H1 (cell line): ENCODE results near the gene KMT2E. TPM values are rescaled to one million over a fixed set of nuclear protein-coding genes. Genes with fewer than 3 reads are reported as not detected.

Experiments
- CTCF ChIA-PET: fragments of 300-600 bp; sonication (Branson Sonifier 250); formaldehyde crosslinking; loops from one replicate; lab custom pipeline; 2021; ENCODE audit not compliant: partially characterized antibody; lab: Charles Lee
- POLR2A ChIA-PET: fragments of 300-600 bp; sonication (Branson Sonifier 250); formaldehyde crosslinking; loops from one replicate; lab custom pipeline; 2021; ENCODE audit warnings: inconsistent platforms; ENCODE audit not compliant: partially characterized antibody; lab: Charles Lee
- DNase-seq, 2 experiments: peaks; one replicate each; pipeline versions ENCODE4 v3.0.0 to v3.0.0-alpha.2; 2010 to 2022; ENCODE audit warnings: low spot score in 2 of 2, low read depth in 1 of 2, mixed read lengths in 1 of 2
- FAIRE-seq: peaks from 2 replicates; lab custom pipeline; 2011; peaks lifted over from hg19 to GRCh38; lab: Jason Lieb, UNC
- H2AFZ ChIP-seq: 2 replicates; pipeline ENCODE4 v1.8.1; 2012; ENCODE audit warnings: low read length, inconsistent platforms
- H2AK5ac ChIP-seq: 2 replicates; pipeline ENCODE4 v1.6.1; 2013; ENCODE audit warnings: low read depth, low read length
- H2BK120ac ChIP-seq: replicated peaks from 2 replicates; pipeline ENCODE3; 2013; ENCODE audit warnings: low read depth, low read length, inconsistent platforms
- H2BK12ac ChIP-seq: 2 replicates; pipeline ENCODE4 v1.6.1; 2013; ENCODE audit warnings: low read depth, low read length
- H2BK15ac ChIP-seq: 2 replicates; pipeline ENCODE4 v1.6.1; 2013; ENCODE audit warnings: low read length
- H2BK20ac ChIP-seq: 2 replicates; pipeline ENCODE4 v1.6.1; 2013; ENCODE audit warnings: low read length
- H2BK5ac ChIP-seq: 2 replicates; pipeline ENCODE4 v1.6.1; 2013; ENCODE audit warnings: low read depth, low read length
- H3K14ac ChIP-seq: 2 replicates; pipeline ENCODE4 v1.6.1; 2013; ENCODE audit warnings: inconsistent platforms; ENCODE audit not compliant: insufficient read length
- H3K18ac ChIP-seq: 2 replicates; pipeline ENCODE4 v1.6.1; 2013; ENCODE audit warnings: low read length; ENCODE audit errors: extremely low read depth
- H3K23ac ChIP-seq: 2 replicates; pipeline ENCODE4 v1.6.1; 2013; ENCODE audit warnings: inconsistent platforms; ENCODE audit not compliant: insufficient read length
- H3K23me2 ChIP-seq: 2 replicates; pipeline ENCODE4 v1.6.1; 2013; ENCODE audit warnings: low read depth, low read length
- H3K27ac ChIP-seq: 2 replicates; pipeline ENCODE4 v1.6.1; 2011; ENCODE audit warnings: low read depth, low read length, inconsistent platforms
- H3K27me3 ChIP-seq, 4 experiments: replicated peaks in 1 of 4; 1 replicate in 1 of 4; 2 replicates in 3 of 4; pipeline versions ENCODE4 v1.6.1 to v1.8.1; 2011 to 2013; ENCODE audit warnings: low read length in 3 of 4, mild to moderate bottlenecking in 3 of 4, inconsistent platforms in 2 of 4, mixed read lengths in 2 of 4, moderate library complexity in 1 of 4; ENCODE audit not compliant: control insufficient read depth in 3 of 4, insufficient read depth in 3 of 4; ENCODE audit errors: extremely low read depth in 1 of 4
- H3K36me3 ChIP-seq, 4 experiments: 2 replicates each; pipeline versions ENCODE4 v1.6.1 to v1.8.1; 2011 to 2013; ENCODE audit warnings: mild to moderate bottlenecking in 4 of 4, low read length in 3 of 4, moderate library complexity in 2 of 4, control low read depth in 1 of 4, inconsistent platforms in 1 of 4; ENCODE audit not compliant: insufficient read depth in 4 of 4, control insufficient read depth in 2 of 4
- H3K4ac ChIP-seq: replicated peaks from 2 replicates; pipeline ENCODE3; 2013; ENCODE audit warnings: low read length, low read depth, mixed read lengths, inconsistent platforms; ENCODE audit not compliant: insufficient read length
- H3K4me1 ChIP-seq, 4 experiments: replicated peaks in 1 of 4; 1 replicate in 1 of 4; 2 replicates in 3 of 4; pipeline versions ENCODE4 v1.6.1 to v1.8.1; 2011 to 2013; ENCODE audit warnings: low read length in 3 of 4, inconsistent platforms in 2 of 4, mixed read lengths in 1 of 4; ENCODE audit not compliant: insufficient read depth in 4 of 4, control insufficient read depth in 3 of 4
- H3K4me2 ChIP-seq, 2 experiments: 2 replicates each; pipeline versions ENCODE4 v1.6.1 to v1.8.1; 2011 to 2013; ENCODE audit warnings: low read depth in 2 of 2, low read length in 2 of 2, control low read depth in 1 of 2, inconsistent platforms in 1 of 2, mild to moderate bottlenecking in 1 of 2; ENCODE audit not compliant: insufficient read depth in 1 of 2
- H3K4me3 ChIP-seq, 4 experiments: fragments of 200-600, 300-600 bp in 1 of 4; sonication (generic), shearing (Covaris generic), sonication (Bioruptor Twin) in 1 of 4; 2 replicates each; pipeline versions ENCODE4 v1.5.1 to v1.8.1; 2011 to 2016; ENCODE audit warnings: low read length in 4 of 4, low read depth in 3 of 4, control low read depth in 2 of 4, inconsistent platforms in 2 of 4, mild to moderate bottlenecking in 2 of 4, mixed read lengths in 1 of 4, moderate library complexity in 1 of 4; ENCODE audit not compliant: insufficient read depth in 2 of 4; ENCODE audit errors: extremely low read depth in 1 of 4
- H3K56ac ChIP-seq: replicated peaks from 2 replicates; pipeline ENCODE3; 2013; ENCODE audit warnings: low read depth, mild to moderate bottlenecking, mixed read lengths, low read length, inconsistent platforms; ENCODE audit not compliant: insufficient read length
- H3K79me1 ChIP-seq: 2 replicates; pipeline ENCODE4 v1.6.1; 2013; ENCODE audit warnings: low read depth, low read length, control low read depth
- H3K79me2 ChIP-seq, 2 experiments: 2 replicates each; pipeline versions ENCODE4 v1.6.1 to v1.8.1; 2012 to 2013; ENCODE audit warnings: low read length in 2 of 2, mild to moderate bottlenecking in 2 of 2, inconsistent platforms in 1 of 2; ENCODE audit not compliant: insufficient read depth in 2 of 2, control insufficient read depth in 1 of 2
- H3K9ac ChIP-seq, 4 experiments: replicated peaks in 1 of 4; 1 replicate in 1 of 4; 2 replicates in 3 of 4; pipeline versions ENCODE4 v1.6.1 to v1.8.1; 2011 to 2013; ENCODE audit warnings: low read depth in 3 of 4, low read length in 3 of 4, control low read depth in 2 of 4, mild to moderate bottlenecking in 2 of 4, moderate library complexity in 2 of 4, inconsistent platforms in 1 of 4; ENCODE audit errors: extremely low read depth in 1 of 4
- H3K9me3 ChIP-seq, 2 experiments: 2 replicates each; pipeline versions ENCODE4 v1.6.1 to v1.8.1; 2012 to 2013; ENCODE audit warnings: mild to moderate bottlenecking in 2 of 2, moderate library complexity in 2 of 2, control low read depth in 1 of 2, inconsistent platforms in 1 of 2, low read depth in 1 of 2, low read length in 1 of 2, mixed read lengths in 1 of 2; ENCODE audit not compliant: insufficient read depth in 2 of 2
- H4K20me1 ChIP-seq, 2 experiments: replicated peaks in 1 of 2; 2 replicates each; pipeline versions ENCODE3 to v1.8.1; 2011 to 2013; ENCODE audit warnings: inconsistent platforms in 2 of 2, low read length in 2 of 2, mild to moderate bottlenecking in 1 of 2; ENCODE audit not compliant: insufficient read depth in 2 of 2, control insufficient read depth in 1 of 2
- H4K5ac ChIP-seq: 2 replicates; pipeline ENCODE4 v1.6.1; 2013; ENCODE audit warnings: low read length, low read depth, mixed read lengths, inconsistent platforms; ENCODE audit not compliant: insufficient read length
- H4K8ac ChIP-seq: 2 replicates; pipeline ENCODE4 v1.8.0; 2013; ENCODE audit warnings: mild to moderate bottlenecking, moderate library complexity, low read length, inconsistent platforms; ENCODE audit not compliant: insufficient read depth; ENCODE audit errors: extremely low read depth
- H4K91ac ChIP-seq: replicated peaks from 2 replicates; pipeline ENCODE3; 2013; ENCODE audit warnings: low read length, mixed read lengths, inconsistent platforms; ENCODE audit not compliant: insufficient read length
- CEBPB ChIP-seq: IDR thresholded peaks from 2 replicates; pipeline ENCODE4 v1.6.1; 2012; ENCODE audit warnings: low read depth, low read length
- CTBP2 ChIP-seq: IDR thresholded peaks from 2 replicates; pipeline ENCODE4 v1.7.0; 2011; ENCODE audit warnings: borderline replicate concordance, mild to moderate bottlenecking, moderate library complexity, mixed read lengths, low read length; ENCODE audit not compliant: insufficient read depth, insufficient read length
- EP300 ChIP-seq, 2 experiments: IDR thresholded peaks; 1 replicate in 1 of 2; 2 replicates in 1 of 2; pipeline ENCODE4 v1.6.1; 2011 to 2012; ENCODE audit warnings: low read depth in 2 of 2, low read length in 2 of 2, mild to moderate bottlenecking in 2 of 2, borderline replicate concordance in 1 of 2, inconsistent platforms in 1 of 2, moderate library complexity in 1 of 2
- JUN ChIP-seq: IDR thresholded peaks from 2 replicates; pipeline ENCODE4 v1.6.1; 2011; ENCODE audit warnings: low read depth, mild to moderate bottlenecking, improper control_type of control experiment, low read length
- KDM5A ChIP-seq: fragments of 200-600 bp; IDR thresholded peaks from 2 replicates; pipeline ENCODE4 v1.7.1; 2012; ENCODE audit warnings: mild to moderate bottlenecking, low read length, inconsistent platforms, mixed read lengths
- NRF1 ChIP-seq: IDR thresholded peaks from 2 replicates; pipeline ENCODE4 v1.6.1; 2011; ENCODE audit warnings: mild to moderate bottlenecking, low read depth, low read length, improper control_type of control experiment
- POLR2A ChIP-seq, 2 experiments: IDR thresholded peaks; 1 replicate in 1 of 2; 2 replicates in 1 of 2; pipeline ENCODE4 v1.6.1; 2011; ENCODE audit warnings: low read depth in 2 of 2, low read length in 2 of 2, mild to moderate bottlenecking in 2 of 2; ENCODE audit errors: control extremely low read depth in 1 of 2
- RNF2 ChIP-seq: fragments of 200-900, 300-1000 bp; sonication (generic); IDR thresholded peaks from 2 replicates; pipeline ENCODE4 v1.7.1; 2016; ENCODE audit warnings: borderline replicate concordance, low read depth, mild to moderate bottlenecking, antibody characterized with exemption, low read length; ENCODE audit not compliant: poor library complexity, severe bottlenecking; ENCODE audit errors: missing control alignments
- SIX5 ChIP-seq: IDR thresholded peaks from 2 replicates; pipeline ENCODE4 v1.6.1; 2011; ENCODE audit warnings: mild to moderate bottlenecking, low read depth, low read length
- SP1 ChIP-seq: IDR thresholded peaks from 2 replicates; pipeline ENCODE4 v1.6.1; 2011; ENCODE audit warnings: low read depth, low read length
- SP4 ChIP-seq: IDR thresholded peaks from 2 replicates; pipeline ENCODE4 v1.6.1; 2012; ENCODE audit warnings: low read length, inconsistent platforms
- TAF1 ChIP-seq: IDR thresholded peaks from 2 replicates; pipeline ENCODE4 v1.6.1; 2011; ENCODE audit warnings: mild to moderate bottlenecking, low read depth, low read length
- WGBS, 2 experiments: shearing (Covaris generic) in 1 of 2; methylation state at CpG; one replicate each; pipeline versions ENCODE4 v1.1.6 to v1.1.7; 2013 to 2015; ENCODE audit warnings: low lambda C conversion rate in 2 of 2, mixed read lengths in 2 of 2, inconsistent platforms in 1 of 2, low coverage in 1 of 2, missing lambda C conversion rate in 1 of 2; ENCODE audit not compliant: insufficient replicate concordance in 2 of 2, insufficient coverage in 1 of 2, insufficient read length in 1 of 2; ENCODE audit errors: extremely low coverage in 1 of 2, missing lambda C conversion rate in 1 of 2; 5-methylcytosine and 5-hydroxymethylcytosine counted together
- polyA plus RNA-seq, 7 experiments: library from polyadenylated mRNA; depleted of rRNA in 3 of 7; stranded (reverse) in 5 of 7; unstranded in 2 of 7; fragments of >200 nt in 5 of 7; fragments of 200-250 nt in 2 of 7; gene quantifications; 1 replicate in 5 of 7; 2 replicates in 1 of 7; 4 replicates in 1 of 7; pipeline versions ENCODE4 v1.2.1 to v1.2.3, GENCODE V29; 2011 to 2013; ENCODE audit warnings: missing spikeins in 2 of 7, mixed read lengths in 2 of 7
- total RNA-seq: library from RNA; stranded (reverse); fragmentation: NEBNext Ultra II Directional; extraction: Animal tissue kit (Norgen Biotek cat#: 25700); gene quantifications from 2 replicates; pipeline ENCODE4 v1.2.1, GENCODE V29; 2021

KMT2E gene
- total and polyA plus RNA-seq, 2 of the 8 experiments (the other 6 are each of a cell fraction or from before 2014, with no cell fraction given) = 10.9 to 45.0 TPM

DNA sequence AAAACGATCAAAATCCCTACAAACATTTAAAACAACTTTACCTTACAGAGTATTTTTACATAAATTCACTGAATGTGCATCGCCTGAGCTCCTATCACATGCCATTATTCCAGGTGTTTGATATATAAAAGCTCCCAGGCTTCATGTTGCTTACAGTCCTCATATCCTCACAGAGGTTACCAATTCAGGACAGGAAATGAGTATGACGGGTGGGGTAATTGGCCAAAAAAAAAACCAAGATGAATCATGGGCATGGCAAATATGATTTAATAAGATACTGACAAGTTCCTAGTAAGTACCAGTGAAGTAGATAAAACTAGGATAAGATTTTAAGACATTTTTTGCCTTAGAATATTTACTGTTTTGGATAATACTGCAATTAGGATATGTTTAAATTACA lies 135.8 kb downstream of the KMT2E start:
- CTCF ChIA-PET = interaction anchor here (0.6 to 2.5 kb wide), 4 partner anchors 9 to 438 kb away, joined by 3 to 8 read pairs (median 3); no protein-coding TSS in a partner anchor
- Histone ChIP-seq H3K27me3 (no peaks in the 10 kb centered on the region), H3K4me1 (no peaks in the 10 kb centered on the region), H3K23me2 (no peaks in the 10 kb centered on the region), H4K5ac (no peak overlapping the region), H2AK5ac (no peak overlapping the region), H2BK120ac (no peak overlapping the region), H3K23ac (no peak overlapping the region), H4K8ac (no peak overlapping the region), H3K4me2 (no peak overlapping the region), H4K91ac (no peak overlapping the region), H3K4me3 (no peak overlapping the region), H2BK5ac (no peak overlapping the region), H3K79me2 (no peaks in the 10 kb centered on the region), H3K56ac (no peak overlapping the region), H3K4ac (no peak overlapping the region), H4K20me1 (no peaks in the 10 kb centered on the region), H3K14ac (no peak overlapping the region), H3K79me1 (no peaks in the 10 kb centered on the region), H3K9ac (no peak overlapping the region), H3K18ac (no peak overlapping the region), H3K9me3 (no peaks in the 10 kb centered on the region), H3K36me3 (peaks cover 0 to 3% (median 0%) of the 10 kb centered on the region in 4 experiments; a peak in 1 of 8 replicates), H2BK15ac (no peak overlapping the region), H2BK20ac (no peak overlapping the region), H2BK12ac (no peak overlapping the region), H2AFZ (no peak overlapping the region), H3K27ac (no peak overlapping the region)
- 89 to 100% methylated on average over 1 to 3 of the region's 3 CpGs for WGBS, 2 experiments
- TF ChIP-seq CTBP2 (no peak), JUN (no peak), NRF1 (no peak), SP4 (no peak), RNF2 (no peak), KDM5A (no peak), EP300 (IDR thresholded peaks at IDR 0.05; ENCODE audit: borderline replicate concordance in 1 of 2, low read depth in 2 of 2, low read length in 2 of 2) (no peak), TAF1 (no peak), SP1 (no peak), SIX5 (no peak), POLR2A (IDR thresholded peaks at IDR 0.05; ENCODE audit: control extremely low read depth in 1 of 2, low read depth in 2 of 2, low read length in 2 of 2) (no peak), CEBPB (no peak)
- FAIRE-seq = no peak
- POLR2A ChIA-PET = no interaction called here
- no peak for DNase-seq
